Medulla oblongata (tissue), 1 donor: Measurements from ENCODE around the gene SLC25A21.

Experiments
- DNase-seq: peaks from one replicate; pipeline ENCODE4 v3.0.0-alpha.2; 2015; ENCODE audit errors: extremely low spot score

Gene SLC25A21

GRCh38 chr14:36662543-36663403 is 509.6 kb downstream of the SLC25A21 start:
- DNase-seq, result no peak

- no peak for DNase-seq
Measured at GRCh38 chr14:36662258-36662542, 510.2 kb downstream of the SLC25A21 start.

GRCh38 chr14:36661506-36662257 is 510.7 kb downstream of the SLC25A21 start, which contains the start of gene PAX9:
Gene PAX9, plus strand, starts transcription at chr14:36661860. Its CDS starts 230 bp downstream, at chr14:36662090.
- DNase-seq, result peak; percentile 23

- no peak for DNase-seq
Measured at GRCh38 chr14:36660736-36661505, 511.5 kb downstream of the SLC25A21 start.

GRCh38 chr14:36659822-36660735 is 512.3 kb downstream of the SLC25A21 start:
- DNase-seq, result no peak

GRCh38 chr14:36659010-36659821 is 513.2 kb downstream of the SLC25A21 start:
- DNase-seq, result no peak

- DNase-seq, result no peak
Measured at GRCh38 chr14:36658123-36659009, 514.0 kb downstream of the SLC25A21 start.

- DNase-seq, result no peak
Measured at GRCh38 chr14:36657399-36658122, 514.8 kb downstream of the SLC25A21 start.

- no peak for DNase-seq
Measured at GRCh38 chr14:36656687-36657398, 515.6 kb downstream of the SLC25A21 start.

- no peak for DNase-seq
Measured at GRCh38 chr14:36655963-36656686, 516.3 kb downstream of the SLC25A21 start.

- no peak for DNase-seq
Measured at GRCh38 chr14:36655571-36655962, 516.8 kb downstream of the SLC25A21 start.

- DNase-seq, result no peak
Measured at GRCh38 chr14:36654794-36655381, 517.5 kb downstream of the SLC25A21 start.

- no peak for DNase-seq
Measured at GRCh38 chr14:36653962-36654793, 518.2 kb downstream of the SLC25A21 start.

- DNase-seq, result no peak
Measured at GRCh38 chr14:36653413-36653812, 519.0 kb downstream of the SLC25A21 start.

GRCh38 chr14:36652542-36653201 is 519.7 kb downstream of the SLC25A21 start:
- no peak for DNase-seq
